Colonic mucosa (tissue), 4 donors: ENCODE results near the gene MAN1A1. TPM values are rescaled to one million over a fixed set of nuclear protein-coding genes. Genes with fewer than 3 reads are reported as not detected.

Experiments
- DNase-seq: peaks from one replicate; pipeline ENCODE4 v3.0.0-alpha.2; 2020
- H3K27ac ChIP-seq: fragments of 200-600 bp; one replicate; pipeline ENCODE4 v1.8.0; 2021
- H3K27me3 ChIP-seq: fragments of 200-600 bp; one replicate; pipeline ENCODE4 v1.8.0; 2021
- H3K36me3 ChIP-seq: fragments of 200-600 bp; one replicate; pipeline ENCODE4 v1.8.0; 2021
- H3K4me1 ChIP-seq: fragments of 200-600 bp; one replicate; pipeline ENCODE4 v1.8.0; 2021; ENCODE audit warnings: mild to moderate bottlenecking
- H3K4me3 ChIP-seq: fragments of 200-600 bp; one replicate; pipeline ENCODE4 v1.8.0; 2021
- H3K9ac ChIP-seq, 2 donors: one replicate each; pipeline ENCODE4 v1.7.0; 2013; ENCODE audit warnings: control low read depth in 2 of 2, low read depth in 2 of 2, low read length in 2 of 2
- H3K9me3 ChIP-seq: fragments of 200-600 bp; one replicate; pipeline ENCODE4 v1.8.0; 2021
- intact Hi-C: fragments of 100-400 bp; cut with DNase I; formaldehyde crosslinking; loops from one replicate; pipeline ENCODE4 v1.14.1; 2022
- total RNA-seq, 2 donors: library from RNA; stranded (reverse); fragmentation: NEBNext Ultra II Directional in 1 of 2; extraction: Animal tissue kit (Norgen Biotek cat#: 25700) in 1 of 2; gene quantifications; one replicate each; pipeline ENCODE4 v1.2.1, GENCODE V29; 2021
- TF ChIP-seq, protein P1 (sequence below): fragments of 200-600 bp; IDR thresholded peaks from one replicate; pipeline ENCODE4 v1.8.0; 2022; ENCODE audit warnings: antibody characterized with exemption, mild to moderate bottlenecking
- donor health status: healthy.
- donor health status: DM: no; HTN: no; CAD: no.
- donor health status: DM: no; HTN: no; CAD: no.

MAN1A1 gene
- total RNA-seq, 2 donors from 2014 or later: 43.5 to 77.1 TPM

DNA sequence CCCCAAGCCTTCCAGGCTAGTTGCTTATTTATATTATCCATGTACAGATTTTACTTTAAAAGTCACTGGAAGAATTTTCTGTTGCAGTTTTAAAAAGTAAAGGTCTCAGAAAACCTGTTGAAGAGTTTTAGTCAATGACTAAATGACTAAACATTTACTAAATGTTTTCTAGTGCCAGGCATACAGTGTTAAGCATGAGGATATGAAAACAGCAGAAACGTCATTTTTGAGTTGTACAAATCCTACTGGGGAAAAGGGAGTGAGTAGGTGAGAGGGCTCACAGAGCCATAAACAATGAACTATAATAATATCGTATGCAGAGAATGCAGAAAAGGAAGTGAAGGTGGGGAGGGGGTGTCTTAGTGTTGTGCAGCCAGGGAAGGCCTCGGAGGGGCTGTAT lies 66.3 kb downstream of the MAN1A1 start:
- no peak for DNase-seq
- intact Hi-C loops: no loop called here
- TF ChIP-seq, protein P1, sequence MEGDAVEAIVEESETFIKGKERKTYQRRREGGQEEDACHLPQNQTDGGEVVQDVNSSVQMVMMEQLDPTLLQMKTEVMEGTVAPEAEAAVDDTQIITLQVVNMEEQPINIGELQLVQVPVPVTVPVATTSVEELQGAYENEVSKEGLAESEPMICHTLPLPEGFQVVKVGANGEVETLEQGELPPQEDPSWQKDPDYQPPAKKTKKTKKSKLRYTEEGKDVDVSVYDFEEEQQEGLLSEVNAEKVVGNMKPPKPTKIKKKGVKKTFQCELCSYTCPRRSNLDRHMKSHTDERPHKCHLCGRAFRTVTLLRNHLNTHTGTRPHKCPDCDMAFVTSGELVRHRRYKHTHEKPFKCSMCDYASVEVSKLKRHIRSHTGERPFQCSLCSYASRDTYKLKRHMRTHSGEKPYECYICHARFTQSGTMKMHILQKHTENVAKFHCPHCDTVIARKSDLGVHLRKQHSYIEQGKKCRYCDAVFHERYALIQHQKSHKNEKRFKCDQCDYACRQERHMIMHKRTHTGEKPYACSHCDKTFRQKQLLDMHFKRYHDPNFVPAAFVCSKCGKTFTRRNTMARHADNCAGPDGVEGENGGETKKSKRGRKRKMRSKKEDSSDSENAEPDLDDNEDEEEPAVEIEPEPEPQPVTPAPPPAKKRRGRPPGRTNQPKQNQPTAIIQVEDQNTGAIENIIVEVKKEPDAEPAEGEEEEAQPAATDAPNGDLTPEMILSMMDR: no peak
- Histone ChIP-seq H3K9ac (no peak overlapping the region), H3K36me3 (no peaks in the 10 kb centered on the region), H3K27me3 (no peaks in the 10 kb centered on the region), H3K4me3 (no peak overlapping the region), H3K9me3 (no peaks in the 10 kb centered on the region), H3K4me1 (no peaks in the 10 kb centered on the region), H3K27ac (no peak overlapping the region)

DNA sequence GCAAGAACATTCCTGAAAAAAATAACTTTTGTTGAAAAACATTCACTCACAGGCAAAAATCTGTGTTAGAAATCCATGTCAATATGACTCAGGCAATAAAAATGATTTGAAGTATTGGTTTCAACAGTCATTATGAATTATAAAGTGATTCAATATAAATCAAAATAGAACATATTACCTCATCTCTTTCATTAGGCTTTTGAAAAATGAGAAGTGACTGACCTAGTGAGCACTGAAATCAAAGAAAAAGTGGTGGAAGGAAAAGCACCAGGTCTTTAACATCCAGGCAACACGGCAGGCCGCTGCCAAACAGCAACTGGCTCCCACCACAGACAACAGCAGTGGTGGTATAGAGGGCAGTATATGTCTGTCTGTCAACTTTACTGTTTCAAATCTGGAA lies 68.9 kb downstream of the MAN1A1 start:
- TF ChIP-seq, protein P1: no peak
- H3K9me3 ChIP-seq: no peaks in the 10 kb centered on the region
- H3K4me1 ChIP-seq: no peaks in the 10 kb centered on the region
- no peaks in the 10 kb centered on the region for H3K36me3 ChIP-seq
- DNase-seq: no peak
- H3K27ac ChIP-seq: no peak overlapping the region
- H3K9ac ChIP-seq: no peak overlapping the region
- no peak overlapping the region for H3K4me3 ChIP-seq
- intact Hi-C loops: no loop called here
- no peaks in the 10 kb centered on the region for H3K27me3 ChIP-seq

DNA sequence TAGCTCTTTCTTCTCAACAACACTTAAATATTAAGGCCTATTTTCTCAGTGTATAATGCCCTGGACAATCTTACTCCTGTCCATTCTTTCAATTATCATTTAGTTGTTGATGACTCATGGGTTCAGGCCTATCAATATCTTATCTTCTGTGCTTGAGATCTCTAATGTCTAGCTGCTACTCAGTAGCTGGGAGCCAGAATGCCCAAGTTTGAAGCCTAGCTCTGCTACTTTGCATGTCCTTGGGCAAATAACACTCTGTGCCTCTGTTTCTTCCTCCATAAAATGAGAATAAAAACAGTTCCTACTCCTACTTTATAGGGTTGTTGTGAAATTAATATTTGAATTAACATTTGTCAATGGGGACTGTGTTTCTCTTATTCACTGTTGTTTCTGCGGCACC lies 69.5 kb downstream of the MAN1A1 start:
- no peaks in the 10 kb centered on the region for H3K4me1 ChIP-seq
- H3K36me3 ChIP-seq: no peaks in the 10 kb centered on the region
- no peak overlapping the region for H3K9ac ChIP-seq
- H3K27ac ChIP-seq: no peak overlapping the region
- TF ChIP-seq, protein P1: no peak
- DNase-seq: no peak
- H3K4me3 ChIP-seq: no peak overlapping the region
- no peaks in the 10 kb centered on the region for H3K9me3 ChIP-seq
- H3K27me3 ChIP-seq: no peaks in the 10 kb centered on the region
- intact Hi-C loops: no loop called here

DNA sequence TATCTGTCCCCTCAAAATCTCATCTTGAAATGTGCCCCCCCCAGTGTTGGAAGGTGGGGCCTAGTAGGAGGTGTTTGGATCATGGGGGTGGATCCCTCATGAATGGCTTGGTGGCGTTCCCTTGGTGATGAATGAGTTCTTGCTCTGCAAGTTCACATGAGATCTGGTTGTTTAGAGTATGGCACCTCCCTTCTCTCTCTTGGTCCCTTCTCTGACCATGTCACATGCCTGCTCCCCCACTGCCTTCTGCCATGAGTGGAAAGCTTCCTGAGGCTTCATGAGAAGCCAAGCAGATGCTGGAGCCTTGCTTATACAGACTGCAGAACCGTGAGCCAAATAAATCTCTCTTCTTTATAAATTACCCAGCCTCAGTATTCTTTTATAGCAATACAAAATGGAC lies 70.9 kb downstream of the MAN1A1 start:
- intact Hi-C loops: no loop called here
- Histone ChIP-seq H3K36me3 (no peaks in the 10 kb centered on the region), H3K4me1 (no peaks in the 10 kb centered on the region), H3K27ac (no peak overlapping the region), H3K9me3 (no peaks in the 10 kb centered on the region), H3K9ac (no peak overlapping the region), H3K4me3 (no peak overlapping the region), H3K27me3 (no peaks in the 10 kb centered on the region)
- no peak for DNase-seq
- TF ChIP-seq, protein P1: no peak

DNA sequence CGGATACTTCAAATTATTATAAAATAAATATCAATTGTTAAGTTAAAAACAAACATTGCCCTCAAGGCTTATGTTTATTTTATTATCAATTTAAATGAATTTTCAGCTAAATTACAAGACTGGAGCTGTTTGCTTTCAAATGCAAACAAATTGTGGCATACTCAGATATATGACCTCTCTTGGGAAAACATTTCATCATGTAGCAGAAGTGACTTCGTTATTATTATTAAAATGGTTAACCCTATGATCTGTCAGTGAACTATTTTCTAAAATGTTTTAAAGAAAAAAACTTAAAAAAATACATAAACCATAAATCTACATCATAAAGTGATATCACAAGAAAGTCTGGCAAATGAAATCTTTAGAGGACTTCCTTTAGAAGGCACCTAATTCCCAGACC lies 72.5 kb downstream of the MAN1A1 start:
- intact Hi-C loops: no loop called here
- no peak overlapping the region for H3K27ac ChIP-seq
- no peak overlapping the region for H3K9ac ChIP-seq
- no peak overlapping the region for H3K4me3 ChIP-seq
- H3K9me3 ChIP-seq: no peaks in the 10 kb centered on the region
- DNase-seq: no peak
- TF ChIP-seq, protein P1: no peak
- no peaks in the 10 kb centered on the region for H3K4me1 ChIP-seq
- no peaks in the 10 kb centered on the region for H3K27me3 ChIP-seq
- H3K36me3 ChIP-seq: no peaks in the 10 kb centered on the region

DNA sequence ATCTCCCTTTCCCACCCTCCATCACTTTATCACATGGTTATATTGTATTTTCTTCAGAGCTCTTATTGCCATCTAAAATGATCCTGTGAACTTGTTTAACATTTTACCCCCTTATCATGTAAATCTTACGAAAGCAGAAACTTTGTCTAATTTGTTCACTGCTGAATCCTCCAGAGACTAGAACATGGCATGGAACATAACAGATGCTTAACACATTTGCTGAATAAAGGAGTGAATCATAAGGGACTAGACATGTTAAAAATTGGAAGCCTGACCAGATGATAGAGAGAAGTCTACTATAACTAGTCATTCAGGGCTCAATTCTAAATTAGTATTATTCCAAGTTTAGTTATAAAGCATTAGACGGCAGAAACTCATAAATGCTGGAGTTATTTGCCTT lies 73.3 kb downstream of the MAN1A1 start:
- intact Hi-C loops: no loop called here
- no peak overlapping the region for H3K27ac ChIP-seq
- TF ChIP-seq, protein P1: no peak
- H3K27me3 ChIP-seq: no peaks in the 10 kb centered on the region
- no peaks in the 10 kb centered on the region for H3K36me3 ChIP-seq
- DNase-seq: no peak
- H3K4me3 ChIP-seq: no peak overlapping the region
- H3K9me3 ChIP-seq: no peaks in the 10 kb centered on the region
- H3K4me1 ChIP-seq: no peaks in the 10 kb centered on the region
- H3K9ac ChIP-seq: no peak overlapping the region
